ENCODE data around the gene UBASH3A.

Gene UBASH3A

DNA sequence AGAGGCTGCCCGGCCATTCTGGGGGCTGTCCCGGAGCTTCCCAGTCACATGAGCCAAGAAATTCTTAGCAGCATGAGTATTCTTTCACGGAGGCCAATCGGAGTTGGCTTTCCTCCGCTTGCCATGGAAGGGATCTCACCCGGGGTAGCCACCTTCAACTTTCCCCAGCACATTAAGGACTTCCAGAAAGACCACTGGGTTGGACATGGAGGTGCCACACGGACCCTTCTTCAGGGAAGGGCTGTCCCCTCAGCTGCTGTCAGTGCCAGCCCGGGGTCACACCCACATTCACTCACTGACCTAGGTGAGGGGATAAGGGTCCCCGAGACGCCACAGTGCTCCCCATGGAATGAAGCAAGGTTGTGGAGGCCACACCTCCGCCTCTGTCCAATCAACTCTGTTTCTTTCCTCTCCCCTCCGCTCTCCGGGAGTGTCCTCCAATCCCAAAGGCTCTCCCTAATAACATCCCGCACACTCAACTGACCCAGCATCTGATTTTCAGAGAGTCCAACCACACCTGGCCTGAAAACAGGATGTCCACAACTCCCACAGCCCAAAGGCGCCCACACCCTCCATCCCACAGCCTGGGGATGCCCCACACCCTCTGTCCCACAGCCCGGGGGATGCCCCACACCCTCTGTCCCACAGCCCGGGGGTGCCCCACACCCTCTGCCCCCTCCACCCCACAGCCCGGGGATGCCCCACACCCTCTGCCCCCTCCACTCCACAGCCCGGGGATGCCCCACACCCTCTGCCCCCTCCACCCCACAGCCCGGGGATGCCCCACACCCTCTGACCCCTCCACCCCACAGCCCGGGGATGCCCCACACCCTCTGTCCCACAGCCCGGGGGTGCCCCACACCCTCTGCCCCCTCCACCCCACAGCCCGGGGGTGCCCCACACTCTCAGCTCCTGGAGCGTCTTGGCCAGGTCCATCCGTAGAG is 73.0 kb downstream of the UBASH3A start:
- Mint-ChIP-seq H3K36me3 (ENCODE audit: low read depth) (no peaks in the 10 kb centered on the region), H3K27ac (no peak overlapping the region), H3K4me1 (peaks cover 31% of the 10 kb centered on the region), H3K9me3 (no peaks in the 10 kb centered on the region), H3K27me3 (ENCODE audit: low read depth, poor library complexity) (peaks cover 23% of the 10 kb centered on the region), H3K4me3 (no peak overlapping the region)
- TF ChIP-seq, protein P1, sequence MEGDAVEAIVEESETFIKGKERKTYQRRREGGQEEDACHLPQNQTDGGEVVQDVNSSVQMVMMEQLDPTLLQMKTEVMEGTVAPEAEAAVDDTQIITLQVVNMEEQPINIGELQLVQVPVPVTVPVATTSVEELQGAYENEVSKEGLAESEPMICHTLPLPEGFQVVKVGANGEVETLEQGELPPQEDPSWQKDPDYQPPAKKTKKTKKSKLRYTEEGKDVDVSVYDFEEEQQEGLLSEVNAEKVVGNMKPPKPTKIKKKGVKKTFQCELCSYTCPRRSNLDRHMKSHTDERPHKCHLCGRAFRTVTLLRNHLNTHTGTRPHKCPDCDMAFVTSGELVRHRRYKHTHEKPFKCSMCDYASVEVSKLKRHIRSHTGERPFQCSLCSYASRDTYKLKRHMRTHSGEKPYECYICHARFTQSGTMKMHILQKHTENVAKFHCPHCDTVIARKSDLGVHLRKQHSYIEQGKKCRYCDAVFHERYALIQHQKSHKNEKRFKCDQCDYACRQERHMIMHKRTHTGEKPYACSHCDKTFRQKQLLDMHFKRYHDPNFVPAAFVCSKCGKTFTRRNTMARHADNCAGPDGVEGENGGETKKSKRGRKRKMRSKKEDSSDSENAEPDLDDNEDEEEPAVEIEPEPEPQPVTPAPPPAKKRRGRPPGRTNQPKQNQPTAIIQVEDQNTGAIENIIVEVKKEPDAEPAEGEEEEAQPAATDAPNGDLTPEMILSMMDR (IDR thresholded peaks at IDR 0.05): no peak
- no peak for DNase-seq

GRCh38 chr21:42478504-42478903 is 74.8 kb downstream of the UBASH3A start:
- no peak overlapping the region for H3K27ac Mint-ChIP-seq
- peaks cover 19% of the 10 kb centered on the region for H3K4me1 Mint-ChIP-seq
- no peak for DNase-seq
- TF ChIP-seq, protein P1 (IDR thresholded peaks at IDR 0.05): no peak
- H3K36me3 Mint-ChIP-seq (ENCODE audit: low read depth): no peaks in the 10 kb centered on the region
- H3K9me3 Mint-ChIP-seq: no peaks in the 10 kb centered on the region
- H3K27me3 Mint-ChIP-seq (ENCODE audit: low read depth, poor library complexity): peaks cover 19% of the 10 kb centered on the region
- H3K4me3 Mint-ChIP-seq: no peak overlapping the region

DNA sequence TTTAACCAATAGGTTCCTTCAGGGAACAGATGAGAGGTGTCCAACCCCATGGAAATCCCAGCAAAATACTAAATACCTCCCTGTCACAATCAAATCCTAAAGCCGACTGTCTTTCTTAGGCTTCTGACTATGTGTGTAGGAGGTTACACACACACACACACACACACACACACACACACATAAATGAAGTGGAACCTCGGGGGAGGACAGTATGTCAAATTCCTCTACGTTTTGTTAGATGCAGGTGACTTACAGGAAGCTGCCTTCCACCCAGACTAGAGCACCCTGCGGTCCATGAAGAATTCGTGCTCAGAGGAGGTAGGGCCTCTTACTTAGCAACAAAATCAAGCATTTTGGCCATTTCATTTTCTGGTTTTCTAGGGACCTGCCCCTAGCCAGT is 75.9 kb downstream of the UBASH3A start:
- Mint-ChIP-seq H3K27me3 (ENCODE audit: low read depth, poor library complexity) (peaks cover 11% of the 10 kb centered on the region), H3K9me3 (no peaks in the 10 kb centered on the region), H3K4me1 (peaks cover 8% of the 10 kb centered on the region), H3K4me3 (no peak overlapping the region), H3K27ac (no peak overlapping the region), H3K36me3 (ENCODE audit: low read depth) (no peaks in the 10 kb centered on the region)
- TF ChIP-seq, protein P1 (IDR thresholded peaks at IDR 0.05): no peak
- no peak for DNase-seq

DNA sequence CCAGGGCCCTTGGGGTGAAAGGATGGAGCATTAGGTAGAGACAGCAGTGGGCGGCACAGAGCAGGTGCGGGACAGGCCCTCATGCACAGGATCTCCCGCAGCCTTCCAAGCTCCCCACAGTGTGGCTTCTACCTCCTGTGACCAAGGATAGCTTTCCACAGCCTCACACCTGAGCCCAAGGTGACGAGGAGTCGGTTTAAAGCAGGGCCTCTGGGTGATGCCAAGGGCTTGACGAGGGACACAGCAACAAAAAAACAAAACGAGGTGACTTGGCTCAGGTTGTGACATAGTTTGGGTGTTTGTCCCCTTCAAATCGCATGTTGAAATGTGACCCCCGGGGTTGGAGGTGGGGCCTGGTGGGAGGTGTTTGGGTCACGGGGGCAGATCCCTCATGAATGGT is 77.0 kb downstream of the UBASH3A start:
- no peaks in the 10 kb centered on the region for H3K36me3 Mint-ChIP-seq (ENCODE audit: low read depth)
- H3K27ac Mint-ChIP-seq: no peak overlapping the region
- H3K4me3 Mint-ChIP-seq: no peak overlapping the region
- H3K9me3 Mint-ChIP-seq: no peaks in the 10 kb centered on the region
- TF ChIP-seq, protein P1 (IDR thresholded peaks at IDR 0.05): no peak
- peaks cover 7% of the 10 kb centered on the region for H3K27me3 Mint-ChIP-seq (ENCODE audit: low read depth, poor library complexity)
- peaks cover 4% of the 10 kb centered on the region for H3K4me1 Mint-ChIP-seq
- no peak for DNase-seq

DNA sequence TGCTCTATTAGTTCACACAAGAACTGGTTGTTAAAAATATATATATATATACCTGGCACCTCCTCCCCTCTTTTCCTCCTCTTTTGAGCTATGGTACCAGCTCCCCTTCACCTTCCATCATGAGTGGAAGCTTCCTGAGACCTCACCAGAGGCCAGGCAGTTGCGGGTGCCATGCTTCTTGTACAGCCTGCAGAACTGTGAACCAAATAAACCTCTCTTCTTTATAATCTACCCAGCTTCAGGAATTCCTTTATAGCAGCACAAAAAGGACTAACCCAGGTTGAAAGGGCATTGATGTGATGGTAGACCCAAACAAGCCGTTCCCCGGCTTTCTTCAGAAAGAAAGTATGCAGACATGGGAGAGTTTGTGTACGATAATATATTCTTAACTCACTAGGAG is 77.5 kb downstream of the UBASH3A start:
- Mint-ChIP-seq H3K4me1 (peaks cover 4% of the 10 kb centered on the region), H3K9me3 (no peaks in the 10 kb centered on the region), H3K27ac (no peak overlapping the region), H3K36me3 (ENCODE audit: low read depth) (no peaks in the 10 kb centered on the region), H3K27me3 (ENCODE audit: low read depth, poor library complexity) (peaks cover 11% of the 10 kb centered on the region), H3K4me3 (no peak overlapping the region)
- DNase-seq: no peak
- TF ChIP-seq, protein P1 (IDR thresholded peaks at IDR 0.05): no peak

- Mint-ChIP-seq H3K36me3 (ENCODE audit: low read depth) (no peaks in the 10 kb centered on the region), H3K27me3 (ENCODE audit: low read depth, poor library complexity) (peaks cover 37% of the 10 kb centered on the region), H3K4me3 (no peak overlapping the region), H3K4me1 (no peaks in the 10 kb centered on the region), H3K9me3 (no peaks in the 10 kb centered on the region), H3K27ac (no peak overlapping the region)
- no peak for DNase-seq
- TF ChIP-seq, protein P1 (IDR thresholded peaks at IDR 0.05): no peak
These were observed 81.3 kb downstream of the UBASH3A start for GRCh38 chr21:42484966-42485365.

All from nephron progenitor cell (in vitro differentiated cells).